HEK293T (cell line): Measurements from ENCODE around the gene LSAMP.

Source experiments
- CTCF ChIA-PET: fragments of 350-600 bp; formaldehyde crosslinking; extraction: SDS; loops from one replicate; lab custom pipeline; 2021; ENCODE audit warnings: antibody characterized with exemption, inconsistent platforms; lab: Yijun Ruan, JAX
- POLR2A ChIA-PET: fragments of 350-600 bp; formaldehyde crosslinking; extraction: SDS; loops from one replicate; lab custom pipeline; 2020; ENCODE audit warnings: antibody characterized with exemption, inconsistent platforms; lab: Yijun Ruan, JAX
- DNase-seq: peaks from one replicate; pipeline ENCODE4 v3.0.0; 2012; ENCODE audit warnings: mixed read lengths; ENCODE audit errors: extremely low spot score
- ARNT ChIP-seq: fragments of 450-650 bp; IDR thresholded peaks from 2 replicates; pipeline ENCODE4 v1.6.1; 2017; ENCODE audit warnings: mild to moderate bottlenecking
- BHLHE40 ChIP-seq: fragments of 450-650 bp; IDR thresholded peaks from 2 replicates; pipeline ENCODE4 v1.6.1; 2016; ENCODE audit warnings: mild to moderate bottlenecking, moderate library complexity, borderline replicate concordance
- CTBP1 ChIP-seq: fragments of 450-650 bp; IDR thresholded peaks from 2 replicates; pipeline ENCODE4 v1.6.1; 2016; ENCODE audit warnings: borderline replicate concordance
- ELF4 ChIP-seq: fragments of 450-650 bp; IDR thresholded peaks from 2 replicates; pipeline ENCODE4 v1.6.1; 2017; ENCODE audit warnings: antibody characterized with exemption
- FOXA1 ChIP-seq: fragments of 450-650 bp; IDR thresholded peaks from 2 replicates; pipeline ENCODE4 v1.6.1; 2016; ENCODE audit warnings: mild to moderate bottlenecking
- FOXK2 ChIP-seq: fragments of 450-650 bp; IDR thresholded peaks from 2 replicates; pipeline ENCODE4 v1.6.1; 2016; ENCODE audit warnings: mild to moderate bottlenecking
- FOXM1 ChIP-seq: fragments of 450-650 bp; IDR thresholded peaks from 2 replicates; pipeline ENCODE4 v1.6.1; 2017; ENCODE audit warnings: mild to moderate bottlenecking, borderline replicate concordance
- HDGF ChIP-seq: fragments of 450-650 bp; IDR thresholded peaks from 2 replicates; pipeline ENCODE4 v1.6.1; 2017; ENCODE audit warnings: antibody characterized with exemption, borderline replicate concordance
- L3MBTL2 ChIP-seq: fragments of 450-650 bp; conservative IDR thresholded peaks from 2 replicates; pipeline ENCODE4 v1.6.1; 2016; ENCODE audit warnings: mild to moderate bottlenecking
- LEF1 ChIP-seq: fragments of 450-650 bp; IDR thresholded peaks from 2 replicates; pipeline ENCODE4 v1.6.1; 2017; ENCODE audit warnings: mild to moderate bottlenecking, borderline replicate concordance
- NFRKB ChIP-seq: fragments of 450-650 bp; IDR thresholded peaks from 2 replicates; pipeline ENCODE4 v1.6.1; 2016; ENCODE audit warnings: mild to moderate bottlenecking, moderate library complexity
- SP1 ChIP-seq: fragments of 450-650 bp; IDR thresholded peaks from 2 replicates; pipeline ENCODE4 v1.6.1; 2017
- SUZ12 ChIP-seq: fragments of 450-650 bp; IDR thresholded peaks from 2 replicates; pipeline ENCODE4 v1.6.1; 2016; ENCODE audit warnings: mild to moderate bottlenecking
- TARDBP ChIP-seq: fragments of 450-650 bp; IDR thresholded peaks from 2 replicates; pipeline ENCODE4 v1.6.1; 2016
- ZNF384 ChIP-seq: fragments of 450-650 bp; IDR thresholded peaks from 2 replicates; pipeline ENCODE4 v1.6.1; 2016
- TF ChIP-seq, protein P1 (sequence below): fragments of 450-650 bp; IDR thresholded peaks from 2 replicates; pipeline ENCODE4 v1.6.1; 2016

The LSAMP gene

DNA sequence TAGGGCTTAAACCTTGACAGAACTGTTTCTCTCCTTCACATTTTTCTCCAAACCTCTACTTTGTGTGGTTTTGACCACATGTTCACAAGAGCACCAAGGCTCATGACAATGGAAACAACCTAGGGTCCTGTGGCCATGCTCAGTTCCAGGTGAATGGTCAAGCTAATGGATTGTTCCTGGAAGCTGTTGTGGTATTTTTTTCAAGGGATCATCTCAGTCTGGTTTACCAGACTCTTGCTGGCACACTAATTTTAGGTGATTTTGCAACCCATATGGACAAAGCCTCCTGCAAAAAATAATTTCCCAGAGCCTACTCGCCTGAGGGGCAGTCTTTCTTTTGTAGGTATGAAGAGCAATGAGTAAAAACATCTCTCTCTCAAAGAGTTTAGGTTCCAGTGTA lies 67.2 kb downstream of the LSAMP start:
- POLR2A ChIA-PET = no interaction called here
- CTCF ChIA-PET = no interaction called here
- TF ChIP-seq BHLHE40 = no peak
- no peak for TF ChIP-seq HDGF
- no peak for TF ChIP-seq ZNF384
- no peak for TF ChIP-seq ARNT
- TF ChIP-seq, protein P1, sequence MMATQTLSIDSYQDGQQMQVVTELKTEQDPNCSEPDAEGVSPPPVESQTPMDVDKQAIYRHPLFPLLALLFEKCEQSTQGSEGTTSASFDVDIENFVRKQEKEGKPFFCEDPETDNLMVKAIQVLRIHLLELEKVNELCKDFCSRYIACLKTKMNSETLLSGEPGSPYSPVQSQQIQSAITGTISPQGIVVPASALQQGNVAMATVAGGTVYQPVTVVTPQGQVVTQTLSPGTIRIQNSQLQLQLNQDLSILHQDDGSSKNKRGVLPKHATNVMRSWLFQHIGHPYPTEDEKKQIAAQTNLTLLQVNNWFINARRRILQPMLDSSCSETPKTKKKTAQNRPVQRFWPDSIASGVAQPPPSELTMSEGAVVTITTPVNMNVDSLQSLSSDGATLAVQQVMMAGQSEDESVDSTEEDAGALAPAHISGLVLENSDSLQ = no peak
- no peak for TF ChIP-seq CTBP1
- TF ChIP-seq L3MBTL2 = no peak
- TF ChIP-seq FOXA1 = no peak
- TF ChIP-seq NFRKB = no peak
- no peak for TF ChIP-seq FOXK2
- no peak for TF ChIP-seq TARDBP
- TF ChIP-seq LEF1 = no peak
- no peak for TF ChIP-seq ELF4
- DNase-seq = no peak

DNA sequence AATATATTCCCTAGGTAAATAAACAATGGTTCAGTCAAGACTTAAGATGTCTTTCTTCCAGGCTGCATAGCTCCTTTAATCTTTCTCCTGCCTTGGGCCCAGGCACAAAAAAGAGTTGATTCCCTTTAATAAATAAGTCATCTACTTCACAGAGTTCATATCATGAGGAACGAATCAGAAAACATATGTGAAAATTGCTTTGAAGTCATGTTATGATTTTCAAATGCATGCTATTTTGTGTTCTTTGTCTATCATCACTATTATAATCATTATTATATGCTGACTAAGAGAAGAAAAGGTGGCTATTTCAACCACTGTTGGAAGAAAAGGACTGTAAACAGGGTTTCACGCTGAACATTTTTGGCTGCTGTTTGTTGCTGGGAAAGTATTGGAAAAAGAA lies 70.4 kb downstream of the LSAMP start:
- TF ChIP-seq ARNT (no peak), CTBP1 (no peak), FOXM1 (no peak), L3MBTL2 (no peak), BHLHE40 (no peak), HDGF (no peak), LEF1 (no peak), SP1 (no peak), TARDBP (no peak), ELF4 (no peak), FOXK2 (no peak), FOXA1 (no peak), NFRKB (no peak), SUZ12 (no peak), ZNF384 (no peak)
- TF ChIP-seq, protein P1 = no peak
- DNase-seq = no peak
- CTCF ChIA-PET = no interaction called here
- POLR2A ChIA-PET = no interaction called here

DNA sequence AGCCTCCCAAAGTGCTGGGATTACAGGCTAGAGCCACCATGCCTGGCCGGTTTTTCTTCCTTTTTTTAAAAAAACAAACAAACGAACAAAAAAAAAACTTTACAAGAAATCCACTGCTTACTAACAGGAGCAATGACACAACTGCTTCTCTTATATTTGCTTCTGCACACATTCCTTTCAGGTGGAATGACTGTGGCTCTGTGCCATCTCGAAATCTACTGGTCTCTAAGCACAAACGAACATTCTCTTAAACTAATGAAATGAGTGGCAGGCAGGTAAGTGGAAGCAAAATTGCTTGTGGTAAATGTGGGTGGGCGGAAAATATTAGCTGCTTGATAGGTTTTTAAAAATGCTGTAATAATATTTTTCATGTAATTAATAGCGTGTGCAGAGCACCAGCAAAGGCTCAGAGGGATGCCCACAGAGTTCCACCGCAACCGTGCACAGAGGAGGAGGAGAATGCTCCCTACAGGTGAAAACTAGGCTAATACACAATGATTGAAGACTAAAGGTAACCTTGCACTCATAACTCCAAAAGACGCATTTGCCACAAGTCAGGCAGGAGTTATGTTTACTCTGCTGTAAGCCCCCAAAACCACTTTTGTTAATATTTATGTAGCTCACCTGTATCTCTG lies 77.4 kb downstream of the LSAMP start:
- ChIA-PET CTCF (interaction anchor here (0.5 kb wide), 1 partner anchor 145 kb away, joined by 4 read pairs; no protein-coding TSS in a partner anchor), POLR2A (no interaction called here)
- no peak for DNase-seq
- TF ChIP-seq HDGF (no peak), LEF1 (no peak), SP1 (no peak), FOXM1 (no peak), FOXK2 (no peak), L3MBTL2 (no peak), CTBP1 (no peak), SUZ12 (no peak)
- TF ChIP-seq, protein P1 = no peak

DNA sequence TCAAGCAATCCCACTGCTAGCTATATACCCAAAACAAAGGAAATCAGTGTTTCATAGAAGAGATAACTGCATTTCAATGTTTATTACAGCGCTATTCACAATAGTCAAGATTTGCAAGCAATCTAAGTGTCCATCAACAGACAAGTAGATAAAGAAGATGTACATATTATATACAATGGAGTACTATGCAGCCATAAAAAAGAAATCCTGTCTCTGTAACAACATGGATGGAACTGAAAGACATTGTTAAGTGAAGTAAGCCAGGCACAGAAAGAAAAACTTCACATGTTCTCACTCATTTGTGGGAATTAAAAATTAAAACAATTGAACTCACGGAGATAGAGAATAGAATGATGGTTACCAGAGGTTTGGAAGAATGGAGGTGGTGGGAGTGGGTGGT lies 89.2 kb downstream of the LSAMP start:
- no peak for TF ChIP-seq FOXA1
- no peak for TF ChIP-seq TARDBP
- TF ChIP-seq L3MBTL2 = no peak
- no peak for TF ChIP-seq ARNT
- TF ChIP-seq FOXM1 = no peak
- no peak for TF ChIP-seq SUZ12
- TF ChIP-seq, protein P1 = no peak
- no peak for TF ChIP-seq ZNF384
- no peak for TF ChIP-seq SP1
- TF ChIP-seq NFRKB = no peak
- TF ChIP-seq BHLHE40 = no peak
- no peak for TF ChIP-seq ELF4
- no peak for TF ChIP-seq HDGF
- no peak for TF ChIP-seq FOXK2
- no peak for TF ChIP-seq LEF1
- no peak for TF ChIP-seq CTBP1
- DNase-seq = no peak
- ChIA-PET POLR2A (no interaction called here), CTCF (no interaction called here)

DNA sequence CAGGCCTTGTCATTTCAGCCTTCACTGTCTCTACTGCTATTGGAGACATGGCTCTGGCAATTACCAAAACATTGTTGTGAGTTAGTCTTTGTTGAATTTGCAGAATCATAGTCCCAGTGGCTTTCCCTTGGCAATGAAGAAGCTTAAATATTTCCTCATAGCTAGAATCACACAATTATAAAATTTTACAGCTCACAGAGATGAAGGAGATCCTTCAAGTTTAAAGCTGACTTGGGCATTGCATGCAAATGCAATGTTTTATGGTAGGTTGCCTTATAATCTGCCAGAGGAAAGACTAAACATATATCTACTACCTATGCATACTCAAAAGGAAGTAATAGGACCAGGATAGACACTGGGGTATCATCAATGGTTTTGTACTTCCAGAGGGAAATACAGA lies 90.9 kb downstream of the LSAMP start:
- TF ChIP-seq ZNF384 (no peak), FOXK2 (no peak)
- POLR2A ChIA-PET = no interaction called here
- CTCF ChIA-PET = no interaction called here
- DNase-seq = no peak

DNA sequence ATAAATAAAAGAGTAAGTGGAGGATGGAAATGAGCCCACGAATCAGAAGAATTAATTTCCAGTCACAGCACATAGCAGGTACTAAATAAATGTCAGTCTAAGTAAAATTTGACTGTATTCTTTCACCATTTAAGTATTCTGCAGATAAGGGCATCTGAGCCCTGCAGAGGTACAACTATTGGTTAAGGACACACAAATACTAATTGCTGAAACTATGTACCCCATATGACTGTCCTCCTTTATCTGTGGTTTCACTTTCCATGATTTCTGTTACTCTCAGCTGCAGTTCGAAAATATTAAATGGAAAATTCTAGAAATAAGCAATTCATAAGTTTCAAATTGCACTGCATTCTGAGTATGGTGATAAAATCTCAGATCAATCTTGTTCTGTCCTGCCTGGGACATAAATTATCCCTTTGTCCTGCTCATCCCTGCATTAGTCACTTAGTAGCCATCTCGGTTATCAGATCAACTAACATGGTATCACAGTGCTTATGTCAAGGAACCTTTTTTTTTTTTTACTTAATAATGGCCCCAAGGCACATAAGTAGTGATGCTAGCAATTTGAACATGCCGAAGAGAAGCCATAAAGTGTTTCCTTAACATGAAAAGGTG lies 95.1 kb downstream of the LSAMP start:
- POLR2A ChIA-PET = no interaction called here
- CTCF ChIA-PET = no interaction called here
- TF ChIP-seq L3MBTL2 (no peak), TARDBP (no peak), HDGF (no peak), ARNT (no peak), ELF4 (no peak), LEF1 (no peak), SUZ12 (no peak), FOXA1 (no peak), FOXM1 (no peak), BHLHE40 (no peak), ZNF384 (no peak), FOXK2 (no peak), SP1 (no peak), CTBP1 (no peak), NFRKB (no peak)
- TF ChIP-seq, protein P1 = no peak
- DNase-seq = no peak
